H1 (cell line): Measurements from ENCODE around the gene CLGN. TPM values are rescaled to one million over a fixed set of nuclear protein-coding genes. Genes with fewer than 3 reads are reported as not detected.

Source experiments
- CTCF ChIA-PET: fragments of 300-600 bp; sonication (Branson Sonifier 250); formaldehyde crosslinking; loops from one replicate; lab custom pipeline; 2021; ENCODE audit not compliant: partially characterized antibody; lab: Charles Lee
- POLR2A ChIA-PET: fragments of 300-600 bp; sonication (Branson Sonifier 250); formaldehyde crosslinking; loops from one replicate; lab custom pipeline; 2021; ENCODE audit warnings: inconsistent platforms; ENCODE audit not compliant: partially characterized antibody; lab: Charles Lee
- DNase-seq, 2 experiments: peaks; one replicate each; pipeline versions ENCODE4 v3.0.0 to v3.0.0-alpha.2; 2010 to 2022; ENCODE audit warnings: low spot score in 2 of 2, low read depth in 1 of 2, mixed read lengths in 1 of 2
- FAIRE-seq: peaks from 2 replicates; lab custom pipeline; 2011; peaks lifted over from hg19 to GRCh38; lab: Jason Lieb, UNC
- H2AFZ ChIP-seq: 2 replicates; pipeline ENCODE4 v1.8.1; 2012; ENCODE audit warnings: low read length, inconsistent platforms
- H2AK5ac ChIP-seq: 2 replicates; pipeline ENCODE4 v1.6.1; 2013; ENCODE audit warnings: low read depth, low read length
- H2BK120ac ChIP-seq: replicated peaks from 2 replicates; pipeline ENCODE3; 2013; ENCODE audit warnings: low read depth, low read length, inconsistent platforms
- H2BK12ac ChIP-seq: 2 replicates; pipeline ENCODE4 v1.6.1; 2013; ENCODE audit warnings: low read depth, low read length
- H2BK15ac ChIP-seq: 2 replicates; pipeline ENCODE4 v1.6.1; 2013; ENCODE audit warnings: low read length
- H2BK20ac ChIP-seq: 2 replicates; pipeline ENCODE4 v1.6.1; 2013; ENCODE audit warnings: low read length
- H2BK5ac ChIP-seq: 2 replicates; pipeline ENCODE4 v1.6.1; 2013; ENCODE audit warnings: low read depth, low read length
- H3K14ac ChIP-seq: 2 replicates; pipeline ENCODE4 v1.6.1; 2013; ENCODE audit warnings: inconsistent platforms; ENCODE audit not compliant: insufficient read length
- H3K18ac ChIP-seq: 2 replicates; pipeline ENCODE4 v1.6.1; 2013; ENCODE audit warnings: low read length; ENCODE audit errors: extremely low read depth
- H3K23ac ChIP-seq: 2 replicates; pipeline ENCODE4 v1.6.1; 2013; ENCODE audit warnings: inconsistent platforms; ENCODE audit not compliant: insufficient read length
- H3K23me2 ChIP-seq: 2 replicates; pipeline ENCODE4 v1.6.1; 2013; ENCODE audit warnings: low read depth, low read length
- H3K27ac ChIP-seq: 2 replicates; pipeline ENCODE4 v1.6.1; 2011; ENCODE audit warnings: low read depth, low read length, inconsistent platforms
- H3K27me3 ChIP-seq, 4 experiments: replicated peaks in 1 of 4; 1 replicate in 1 of 4; 2 replicates in 3 of 4; pipeline versions ENCODE4 v1.6.1 to v1.8.1; 2011 to 2013; ENCODE audit warnings: low read length in 3 of 4, mild to moderate bottlenecking in 3 of 4, inconsistent platforms in 2 of 4, mixed read lengths in 2 of 4, moderate library complexity in 1 of 4; ENCODE audit not compliant: control insufficient read depth in 3 of 4, insufficient read depth in 3 of 4; ENCODE audit errors: extremely low read depth in 1 of 4
- H3K36me3 ChIP-seq, 4 experiments: 2 replicates each; pipeline versions ENCODE4 v1.6.1 to v1.8.1; 2011 to 2013; ENCODE audit warnings: mild to moderate bottlenecking in 4 of 4, low read length in 3 of 4, moderate library complexity in 2 of 4, control low read depth in 1 of 4, inconsistent platforms in 1 of 4; ENCODE audit not compliant: insufficient read depth in 4 of 4, control insufficient read depth in 2 of 4
- H3K4ac ChIP-seq: replicated peaks from 2 replicates; pipeline ENCODE3; 2013; ENCODE audit warnings: low read length, low read depth, mixed read lengths, inconsistent platforms; ENCODE audit not compliant: insufficient read length
- H3K4me1 ChIP-seq, 4 experiments: replicated peaks in 1 of 4; 1 replicate in 1 of 4; 2 replicates in 3 of 4; pipeline versions ENCODE4 v1.6.1 to v1.8.1; 2011 to 2013; ENCODE audit warnings: low read length in 3 of 4, inconsistent platforms in 2 of 4, mixed read lengths in 1 of 4; ENCODE audit not compliant: insufficient read depth in 4 of 4, control insufficient read depth in 3 of 4
- H3K4me2 ChIP-seq, 2 experiments: 2 replicates each; pipeline versions ENCODE4 v1.6.1 to v1.8.1; 2011 to 2013; ENCODE audit warnings: low read depth in 2 of 2, low read length in 2 of 2, control low read depth in 1 of 2, inconsistent platforms in 1 of 2, mild to moderate bottlenecking in 1 of 2; ENCODE audit not compliant: insufficient read depth in 1 of 2
- H3K4me3 ChIP-seq, 4 experiments: fragments of 200-600, 300-600 bp in 1 of 4; sonication (generic), shearing (Covaris generic), sonication (Bioruptor Twin) in 1 of 4; 2 replicates each; pipeline versions ENCODE4 v1.5.1 to v1.8.1; 2011 to 2016; ENCODE audit warnings: low read length in 4 of 4, low read depth in 3 of 4, control low read depth in 2 of 4, inconsistent platforms in 2 of 4, mild to moderate bottlenecking in 2 of 4, mixed read lengths in 1 of 4, moderate library complexity in 1 of 4; ENCODE audit not compliant: insufficient read depth in 2 of 4; ENCODE audit errors: extremely low read depth in 1 of 4
- H3K56ac ChIP-seq: replicated peaks from 2 replicates; pipeline ENCODE3; 2013; ENCODE audit warnings: low read depth, mild to moderate bottlenecking, mixed read lengths, low read length, inconsistent platforms; ENCODE audit not compliant: insufficient read length
- H3K79me1 ChIP-seq: 2 replicates; pipeline ENCODE4 v1.6.1; 2013; ENCODE audit warnings: low read depth, low read length, control low read depth
- H3K79me2 ChIP-seq, 2 experiments: 2 replicates each; pipeline versions ENCODE4 v1.6.1 to v1.8.1; 2012 to 2013; ENCODE audit warnings: low read length in 2 of 2, mild to moderate bottlenecking in 2 of 2, inconsistent platforms in 1 of 2; ENCODE audit not compliant: insufficient read depth in 2 of 2, control insufficient read depth in 1 of 2
- H3K9ac ChIP-seq, 4 experiments: replicated peaks in 1 of 4; 1 replicate in 1 of 4; 2 replicates in 3 of 4; pipeline versions ENCODE4 v1.6.1 to v1.8.1; 2011 to 2013; ENCODE audit warnings: low read depth in 3 of 4, low read length in 3 of 4, control low read depth in 2 of 4, mild to moderate bottlenecking in 2 of 4, moderate library complexity in 2 of 4, inconsistent platforms in 1 of 4; ENCODE audit errors: extremely low read depth in 1 of 4
- H3K9me3 ChIP-seq, 2 experiments: 2 replicates each; pipeline versions ENCODE4 v1.6.1 to v1.8.1; 2012 to 2013; ENCODE audit warnings: mild to moderate bottlenecking in 2 of 2, moderate library complexity in 2 of 2, control low read depth in 1 of 2, inconsistent platforms in 1 of 2, low read depth in 1 of 2, low read length in 1 of 2, mixed read lengths in 1 of 2; ENCODE audit not compliant: insufficient read depth in 2 of 2
- H4K20me1 ChIP-seq, 2 experiments: replicated peaks in 1 of 2; 2 replicates each; pipeline versions ENCODE3 to v1.8.1; 2011 to 2013; ENCODE audit warnings: inconsistent platforms in 2 of 2, low read length in 2 of 2, mild to moderate bottlenecking in 1 of 2; ENCODE audit not compliant: insufficient read depth in 2 of 2, control insufficient read depth in 1 of 2
- H4K5ac ChIP-seq: 2 replicates; pipeline ENCODE4 v1.6.1; 2013; ENCODE audit warnings: low read length, low read depth, mixed read lengths, inconsistent platforms; ENCODE audit not compliant: insufficient read length
- H4K8ac ChIP-seq: 2 replicates; pipeline ENCODE4 v1.8.0; 2013; ENCODE audit warnings: mild to moderate bottlenecking, moderate library complexity, low read length, inconsistent platforms; ENCODE audit not compliant: insufficient read depth; ENCODE audit errors: extremely low read depth
- H4K91ac ChIP-seq: replicated peaks from 2 replicates; pipeline ENCODE3; 2013; ENCODE audit warnings: low read length, mixed read lengths, inconsistent platforms; ENCODE audit not compliant: insufficient read length
- CEBPB ChIP-seq: IDR thresholded peaks from 2 replicates; pipeline ENCODE4 v1.6.1; 2012; ENCODE audit warnings: low read depth, low read length
- NRF1 ChIP-seq: IDR thresholded peaks from 2 replicates; pipeline ENCODE4 v1.6.1; 2011; ENCODE audit warnings: mild to moderate bottlenecking, low read depth, low read length, improper control_type of control experiment
- WGBS, 2 experiments: shearing (Covaris generic) in 1 of 2; methylation state at CpG; one replicate each; pipeline versions ENCODE4 v1.1.6 to v1.1.7; 2013 to 2015; ENCODE audit warnings: low lambda C conversion rate in 2 of 2, mixed read lengths in 2 of 2, inconsistent platforms in 1 of 2, low coverage in 1 of 2, missing lambda C conversion rate in 1 of 2; ENCODE audit not compliant: insufficient replicate concordance in 2 of 2, insufficient coverage in 1 of 2, insufficient read length in 1 of 2; ENCODE audit errors: extremely low coverage in 1 of 2, missing lambda C conversion rate in 1 of 2; 5-methylcytosine and 5-hydroxymethylcytosine counted together
- polyA plus RNA-seq, 7 experiments: library from polyadenylated mRNA; depleted of rRNA in 3 of 7; stranded (reverse) in 5 of 7; unstranded in 2 of 7; fragments of >200 nt in 5 of 7; fragments of 200-250 nt in 2 of 7; gene quantifications; 1 replicate in 5 of 7; 2 replicates in 1 of 7; 4 replicates in 1 of 7; pipeline versions ENCODE4 v1.2.1 to v1.2.3, GENCODE V29; 2011 to 2013; ENCODE audit warnings: missing spikeins in 2 of 7, mixed read lengths in 2 of 7
- total RNA-seq: library from RNA; stranded (reverse); fragmentation: NEBNext Ultra II Directional; extraction: Animal tissue kit (Norgen Biotek cat#: 25700); gene quantifications from 2 replicates; pipeline ENCODE4 v1.2.1, GENCODE V29; 2021

The CLGN gene
- total and polyA plus RNA-seq, 2 of the 8 experiments (the other 6 are each of a cell fraction or from before 2014, with no cell fraction given) = 1.7 to 3.1 TPM

DNA sequence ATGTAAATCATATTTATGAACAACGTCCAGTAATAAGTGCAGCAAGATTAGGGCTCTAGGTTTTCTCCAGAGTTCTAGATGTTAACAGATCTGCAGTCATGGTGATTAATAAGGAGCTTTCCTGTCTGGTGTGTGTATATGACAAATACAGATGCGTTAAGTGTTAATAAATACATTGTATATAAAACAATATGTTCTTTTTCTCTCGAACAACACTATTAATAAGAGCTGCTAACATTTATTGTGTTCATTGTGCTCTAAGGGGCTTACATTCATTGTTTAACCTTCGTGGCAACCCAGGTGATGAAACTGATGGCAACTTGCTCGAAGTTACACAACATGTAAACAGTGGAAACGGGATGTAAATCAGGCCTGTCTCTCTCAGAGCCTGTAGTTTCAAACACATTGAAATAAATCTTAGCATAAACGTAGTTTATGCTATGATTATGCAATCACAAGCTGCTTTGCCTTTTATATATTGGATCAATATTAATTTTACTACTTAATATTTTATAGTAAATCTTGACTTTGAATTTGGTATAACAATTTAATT lies 547 bp upstream of the CLGN start:
- Histone ChIP-seq H4K5ac (no peak overlapping the region), H2AFZ (peak overlapping the region; percentile 30; the same call in 1 of the 2 replicates), H3K4me1 (no peaks in the 10 kb centered on the region; a peak in 2 of 7 replicates), H3K23ac (no peak overlapping the region), H3K27me3 (peaks cover 0 to 2% (median 0%) of the 10 kb centered on the region in 4 experiments; a peak in 3 of 7 replicates), H2BK15ac (no peak overlapping the region), H3K4me3 (peak overlapping the region; percentile 50 to 75 (median 71); a peak in 7 of 8 replicates), H4K20me1 (no peaks in the 10 kb centered on the region), H2BK12ac (no peak overlapping the region), H4K91ac (no peak overlapping the region), H3K23me2 (peaks cover 7% of the 10 kb centered on the region; the same call in 1 of the 2 replicates), H2BK120ac (no peak overlapping the region), H3K4me2 (peak overlapping the region; percentile 64 to 91), H2BK5ac (no peak overlapping the region), H3K9me3 (no peaks in the 10 kb centered on the region), H3K4ac (no peak overlapping the region), H3K79me1 (no peaks in the 10 kb centered on the region), H3K9ac (no peak overlapping the region; a peak in 1 of 7 replicates), H2BK20ac (no peak overlapping the region), H3K27ac (no peak overlapping the region), H3K18ac (no peak overlapping the region), H3K14ac (no peak overlapping the region), H3K56ac (no peak overlapping the region), H4K8ac (peak overlapping the region; percentile 87; the same call in 1 of the 2 replicates), H2AK5ac (no peak overlapping the region), H3K79me2 (no peaks in the 10 kb centered on the region), H3K36me3 (no peaks in the 10 kb centered on the region)
- POLR2A ChIA-PET = interaction anchor here (0.6 to 1.5 kb wide), 6 partner anchors 13 to 1411 kb away, joined by 3 to 6 read pairs (median 3); partner anchors contain the start of genes MGAT4D and SCOC
- CTCF ChIA-PET = interaction anchor here (0.6 to 2.7 kb wide), 19 partner anchors 11 to 453 kb away, joined by 3 to 12 read pairs (median 4); partner anchors contain the start of genes ELMOD2 and SCOC
- 68% methylated on average over 7 of the region's 7 CpGs; no CpG with 5 or more reads in 1 of the 2 experiments for WGBS, 2 experiments
- no peak for TF ChIP-seq NRF1
- peak; percentile 74; the same call in 1 of the 2 replicates for TF ChIP-seq CEBPB
- FAIRE-seq (no peak), DNase-seq (no peak)
